Measurements from ENCODE around the gene DNM2. TPM values are rescaled to one million over a fixed set of nuclear protein-coding genes. Genes with fewer than 3 reads are reported as not detected.

Gene DNM2
- total RNA-seq, 1 donor from 2014 or later = 129 TPM

DNA sequence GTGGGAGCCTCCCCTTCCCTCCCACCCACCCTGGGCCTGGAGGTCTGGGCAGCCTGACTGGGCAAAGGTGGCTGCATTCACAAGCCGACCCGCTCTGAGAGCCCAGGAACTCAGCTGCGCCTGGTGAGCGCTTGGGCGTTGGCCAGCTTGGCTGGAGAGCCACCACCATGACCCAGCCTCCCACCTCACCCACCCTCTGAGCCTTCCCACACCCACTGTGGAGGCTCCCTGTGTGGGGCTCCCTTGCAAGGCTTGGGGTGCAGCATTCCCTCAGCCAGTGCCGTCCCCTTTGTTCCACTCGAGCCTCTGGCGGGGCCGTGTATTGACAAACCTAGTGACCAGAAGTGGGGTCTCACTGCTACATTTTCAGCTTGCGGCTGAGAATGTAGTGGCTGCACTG, 31.7 kb upstream of the DNM2 start:
- Histone ChIP-seq H3K4me2 (ENCODE audit: low read length) (peak overlapping the region; percentile 25), H2AFZ (ENCODE audit: low read depth, low read length) (no peak overlapping the region), H3K9ac (ENCODE audit: low read length) (peak overlapping the region; percentile 62), H4K20me1 (ENCODE audit: insufficient read depth, low read length) (peaks cover 98% of the 10 kb centered on the region), H3K27me3 (ENCODE audit: insufficient read depth, low read length) (no peaks in the 10 kb centered on the region), H3K4me1 (ENCODE audit: insufficient read depth, low read length) (peaks cover 12% of the 10 kb centered on the region), H3K36me3 (ENCODE audit: insufficient read depth, low read length) (peaks cover 47% of the 10 kb centered on the region), H3K27ac (ENCODE audit: low read depth, low read length) (peak overlapping the region; percentile 58), H3K4me3 (ENCODE audit: insufficient read depth, low read depth, low read length) (no peak overlapping the region), H3K9me3 (ENCODE audit: insufficient read depth, low read depth, low read length) (no peaks in the 10 kb centered on the region), H3K79me2 (ENCODE audit: insufficient read depth, low read length) (peaks cover 65% of the 10 kb centered on the region)
- Mint-ChIP-seq H3K27me3 (ENCODE audit: low read depth, unreplicated experiment) (no peaks in the 10 kb centered on the region), H3K4me3 (ENCODE audit: unreplicated experiment) (no peak overlapping the region), H3K4me1 (ENCODE audit: low read depth, unreplicated experiment) (no peaks in the 10 kb centered on the region), H3K27ac (ENCODE audit: unreplicated experiment) (no peak overlapping the region), H3K36me3 (ENCODE audit: low read depth, unreplicated experiment) (peaks cover 9% of the 10 kb centered on the region), H3K9me3 (ENCODE audit: unreplicated experiment) (no peaks in the 10 kb centered on the region)
- FAIRE-seq (no peak), DNase-seq (ENCODE audit: low read depth) (no peak)
- no peak for TF ChIP-seq EZH2 (IDR thresholded peaks at IDR 0.05; ENCODE audit: insufficient read depth, low read length)
- TF ChIP-seq, protein P1, sequence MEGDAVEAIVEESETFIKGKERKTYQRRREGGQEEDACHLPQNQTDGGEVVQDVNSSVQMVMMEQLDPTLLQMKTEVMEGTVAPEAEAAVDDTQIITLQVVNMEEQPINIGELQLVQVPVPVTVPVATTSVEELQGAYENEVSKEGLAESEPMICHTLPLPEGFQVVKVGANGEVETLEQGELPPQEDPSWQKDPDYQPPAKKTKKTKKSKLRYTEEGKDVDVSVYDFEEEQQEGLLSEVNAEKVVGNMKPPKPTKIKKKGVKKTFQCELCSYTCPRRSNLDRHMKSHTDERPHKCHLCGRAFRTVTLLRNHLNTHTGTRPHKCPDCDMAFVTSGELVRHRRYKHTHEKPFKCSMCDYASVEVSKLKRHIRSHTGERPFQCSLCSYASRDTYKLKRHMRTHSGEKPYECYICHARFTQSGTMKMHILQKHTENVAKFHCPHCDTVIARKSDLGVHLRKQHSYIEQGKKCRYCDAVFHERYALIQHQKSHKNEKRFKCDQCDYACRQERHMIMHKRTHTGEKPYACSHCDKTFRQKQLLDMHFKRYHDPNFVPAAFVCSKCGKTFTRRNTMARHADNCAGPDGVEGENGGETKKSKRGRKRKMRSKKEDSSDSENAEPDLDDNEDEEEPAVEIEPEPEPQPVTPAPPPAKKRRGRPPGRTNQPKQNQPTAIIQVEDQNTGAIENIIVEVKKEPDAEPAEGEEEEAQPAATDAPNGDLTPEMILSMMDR (IDR thresholded peaks at IDR 0.05; ENCODE audit: insufficient read depth, low read depth, low read length) = no peak

DNA sequence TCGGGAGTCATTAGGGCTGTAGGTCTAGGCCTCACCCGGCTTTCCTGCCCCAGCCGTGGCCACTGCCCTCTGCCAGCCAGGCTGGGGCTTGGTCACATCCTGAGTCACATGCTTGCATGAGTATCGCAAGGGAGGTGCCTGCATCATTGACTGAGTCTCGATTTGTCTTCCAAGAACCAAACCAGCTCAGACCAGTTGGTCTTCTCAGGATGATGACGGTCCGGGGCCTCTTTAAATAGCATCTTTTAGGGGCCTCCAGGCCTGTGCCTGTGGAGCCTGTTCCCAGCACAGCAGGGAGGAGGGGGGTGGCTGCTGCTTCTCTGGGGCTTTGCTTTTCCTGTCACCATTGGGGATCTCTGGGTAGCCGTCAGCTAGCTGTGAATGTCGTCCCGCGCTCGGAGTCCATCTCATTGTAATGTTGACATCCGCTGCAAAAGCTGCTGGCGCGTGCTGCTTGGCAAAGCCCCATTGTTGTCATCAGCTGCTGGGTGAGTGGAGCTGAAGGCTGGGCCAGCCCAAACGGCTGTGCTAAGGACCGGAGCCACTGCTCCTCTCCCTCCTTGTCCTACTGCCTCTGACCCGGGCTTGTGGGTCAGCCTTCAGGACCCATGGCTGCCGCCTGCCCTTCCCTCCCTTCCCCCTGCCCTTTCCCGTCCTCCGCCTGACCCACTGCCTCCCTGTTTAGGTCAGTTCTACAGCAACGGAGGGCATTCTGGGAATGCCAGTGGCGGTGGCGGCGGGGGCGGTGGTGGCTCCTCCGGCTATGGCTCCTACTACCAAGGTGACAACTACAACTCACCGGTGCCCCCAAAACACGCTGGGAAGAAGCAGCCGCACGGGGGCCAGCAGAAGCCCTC, 31.0 kb upstream of the DNM2 start:
- H3K27ac ChIP-seq (ENCODE audit: low read depth, low read length) = peak overlapping the region; percentile 66
- H3K36me3 ChIP-seq (ENCODE audit: insufficient read depth, low read length) = peaks cover 44% of the 10 kb centered on the region
- H3K27me3 Mint-ChIP-seq (ENCODE audit: low read depth, unreplicated experiment) = no peaks in the 10 kb centered on the region
- H3K27me3 ChIP-seq (ENCODE audit: insufficient read depth, low read length) = no peaks in the 10 kb centered on the region
- no peaks in the 10 kb centered on the region for H3K4me1 Mint-ChIP-seq (ENCODE audit: low read depth, unreplicated experiment)
- peaks cover 9% of the 10 kb centered on the region for H3K36me3 Mint-ChIP-seq (ENCODE audit: low read depth, unreplicated experiment)
- H3K9ac ChIP-seq (ENCODE audit: low read length) = peak overlapping the region; percentile 62
- peaks cover 64% of the 10 kb centered on the region for H3K79me2 ChIP-seq (ENCODE audit: insufficient read depth, low read length)
- peaks cover 12% of the 10 kb centered on the region for H3K4me1 ChIP-seq (ENCODE audit: insufficient read depth, low read length)
- DNase-seq (ENCODE audit: low read depth) (peak; percentile 44), FAIRE-seq (no peak)
- no peaks in the 10 kb centered on the region for H3K9me3 ChIP-seq (ENCODE audit: insufficient read depth, low read depth, low read length)
- peak overlapping the region; percentile 25 for H3K4me2 ChIP-seq (ENCODE audit: low read length)
- TF ChIP-seq EZH2 (IDR thresholded peaks at IDR 0.05; ENCODE audit: insufficient read depth, low read length) = no peak
- TF ChIP-seq, protein P1 (IDR thresholded peaks at IDR 0.05; ENCODE audit: insufficient read depth, low read depth, low read length) = no peak
- no peak overlapping the region for H3K27ac Mint-ChIP-seq (ENCODE audit: unreplicated experiment)
- no peak overlapping the region for H3K4me3 Mint-ChIP-seq (ENCODE audit: unreplicated experiment)
- H3K4me3 ChIP-seq (ENCODE audit: insufficient read depth, low read depth, low read length) = no peak overlapping the region
- H2AFZ ChIP-seq (ENCODE audit: low read depth, low read length) = no peak overlapping the region
- H4K20me1 ChIP-seq (ENCODE audit: insufficient read depth, low read length) = peaks cover 98% of the 10 kb centered on the region
- H3K9me3 Mint-ChIP-seq (ENCODE audit: unreplicated experiment) = peaks cover 2% of the 10 kb centered on the region

All from astrocyte (in vitro differentiated cells and primary cell).